ENCODE results near the gene FGGY.
"Not testable (repeated sequence)": the region's sequence is repeated elsewhere in the genome, so short reads cannot be mapped to it uniquely, and the experiment has no call there.

The FGGY gene

GRCh38 chr1:59695252-59695651 is 398.4 kb downstream of the FGGY start:
- H3K27ac ChIP-seq, result no peak overlapping the region

GRCh38 chr1:59696421-59697115 is 399.7 kb downstream of the FGGY start:
- H3K27ac ChIP-seq, result peak overlapping the region in 7 of 21 experiments; percentile 18 to 74 (median 49)
- no peak overlapping the region for H3K4me3 ChIP-seq

More at GRCh38 chr1:59695252-59695651, 398.4 kb downstream of the FGGY start:
- H3K4me3 ChIP-seq, result no peak overlapping the region

GRCh38 chr1:59697150-59697800 is 400.4 kb downstream of the FGGY start:
- Histone ChIP-seq H3K27ac (peak overlapping the region in 10 of 21 experiments; percentile 3 to 74 (median 40)), H3K4me3 (no peak overlapping the region)

- peak overlapping the region in 7 of 21 experiments; percentile 1 to 50 (median 27) for H3K27ac ChIP-seq
- no peak overlapping the region for H3K4me3 ChIP-seq
Observed at GRCh38 chr1:59698386-59698785, 401.5 kb downstream of the FGGY start.

GRCh38 chr1:59699227-59699847 is 402.4 kb downstream of the FGGY start:
- Histone ChIP-seq H3K4me3 (no peak overlapping the region), H3K27ac (peak overlapping the region in 6 of 21 experiments; percentile 9 to 50 (median 20))

GRCh38 chr1:59701376-59701775 is 404.5 kb downstream of the FGGY start:
- Histone ChIP-seq H3K4me3 (no peak overlapping the region), H3K27ac (peak overlapping the region in 1 of 21 experiments; percentile 14)

- Histone ChIP-seq H3K4me3 (no peak overlapping the region), H3K27ac (peak overlapping the region in 8 of 21 experiments; percentile 8 to 72 (median 54))
Observed at GRCh38 chr1:59703226-59703917, 406.5 kb downstream of the FGGY start.

- peak overlapping the region in 7 of 21 experiments; percentile 8 to 72 (median 52) for H3K27ac ChIP-seq
Observed at GRCh38 chr1:59703918-59704378, 407.1 kb downstream of the FGGY start.

GRCh38 chr1:59704716-59705115 is 407.8 kb downstream of the FGGY start:
- peak overlapping the region in 4 of 21 experiments; percentile 26 to 78 (median 44) for H3K27ac ChIP-seq
- no peak overlapping the region for H3K4me3 ChIP-seq

More at GRCh38 chr1:59703918-59704378, 407.1 kb downstream of the FGGY start:
- no peak overlapping the region for H3K4me3 ChIP-seq

- peak overlapping the region in 9 of 21 experiments; percentile 0 to 81 (median 59) for H3K27ac ChIP-seq
Observed at GRCh38 chr1:59705466-59706302, 408.8 kb downstream of the FGGY start.

GRCh38 chr1:59706303-59706599 is 409.4 kb downstream of the FGGY start:
- peak overlapping the region in 8 of 21 experiments; percentile 0 to 81 (median 62) for H3K27ac ChIP-seq

More at GRCh38 chr1:59705466-59706302, 408.8 kb downstream of the FGGY start:
- H3K4me3 ChIP-seq, result no peak overlapping the region

GRCh38 chr1:59707178-59707791 is 410.4 kb downstream of the FGGY start:
- Histone ChIP-seq H3K4me3 (no peak overlapping the region), H3K27ac (peak overlapping the region in 16 of 21 experiments; percentile 5 to 81 (median 61))

More at GRCh38 chr1:59706303-59706599, 409.4 kb downstream of the FGGY start:
- no peak overlapping the region for H3K4me3 ChIP-seq

GRCh38 chr1:59709333-59709732 is 412.4 kb downstream of the FGGY start:
- no peak overlapping the region for H3K4me3 ChIP-seq
- no peak overlapping the region for H3K27ac ChIP-seq

- not testable (repeated sequence) for H3K4me3 ChIP-seq, H3K27ac ChIP-seq
Observed at GRCh38 chr1:59710920-59711319, 414.0 kb downstream of the FGGY start.

- Histone ChIP-seq H3K4me3 (no peak overlapping the region), H3K27ac (peak overlapping the region in 2 of 21 experiments; percentile 20 to 30)
Observed at GRCh38 chr1:59714219-59714618, 417.3 kb downstream of the FGGY start.

- Histone ChIP-seq H3K27ac (peak overlapping the region in 3 of 21 experiments; percentile 7 to 30 (median 26)), H3K4me3 (no peak overlapping the region)
Observed at GRCh38 chr1:59714966-59715365, 418.1 kb downstream of the FGGY start.

GRCh38 chr1:59716832-59717231 is 419.9 kb downstream of the FGGY start:
- Histone ChIP-seq H3K4me3 (no peak overlapping the region), H3K27ac (no peak overlapping the region)
